Fibroblast of mammary gland (primary cell): ENCODE results near the gene CMBL.
A peak's percentile ranks its signal among the peaks of the same experiment; 100 is the strongest.

Source experiments
- DNase-seq: peaks from one replicate; pipeline ENCODE4 v3.0.0-alpha.2; 2010; ENCODE audit warnings: low read depth
- H3K4me3 ChIP-seq: 2 replicates; pipeline ENCODE4 v1.5.1; 2011; ENCODE audit warnings: low read depth, mild to moderate bottlenecking, low read length, moderate library complexity; ENCODE audit not compliant: control insufficient read depth
- TF ChIP-seq, protein P1 (sequence below): conservative IDR thresholded peaks from 2 replicates; pipeline ENCODE4 v1.5.1; 2011; ENCODE audit warnings: low read depth, low read length, inconsistent platforms; ENCODE audit not compliant: control insufficient read depth, insufficient read depth

Gene CMBL

GRCh38 chr5:10301266-10301665, 6.4 kb downstream of the CMBL start:
- TF ChIP-seq, protein P1, sequence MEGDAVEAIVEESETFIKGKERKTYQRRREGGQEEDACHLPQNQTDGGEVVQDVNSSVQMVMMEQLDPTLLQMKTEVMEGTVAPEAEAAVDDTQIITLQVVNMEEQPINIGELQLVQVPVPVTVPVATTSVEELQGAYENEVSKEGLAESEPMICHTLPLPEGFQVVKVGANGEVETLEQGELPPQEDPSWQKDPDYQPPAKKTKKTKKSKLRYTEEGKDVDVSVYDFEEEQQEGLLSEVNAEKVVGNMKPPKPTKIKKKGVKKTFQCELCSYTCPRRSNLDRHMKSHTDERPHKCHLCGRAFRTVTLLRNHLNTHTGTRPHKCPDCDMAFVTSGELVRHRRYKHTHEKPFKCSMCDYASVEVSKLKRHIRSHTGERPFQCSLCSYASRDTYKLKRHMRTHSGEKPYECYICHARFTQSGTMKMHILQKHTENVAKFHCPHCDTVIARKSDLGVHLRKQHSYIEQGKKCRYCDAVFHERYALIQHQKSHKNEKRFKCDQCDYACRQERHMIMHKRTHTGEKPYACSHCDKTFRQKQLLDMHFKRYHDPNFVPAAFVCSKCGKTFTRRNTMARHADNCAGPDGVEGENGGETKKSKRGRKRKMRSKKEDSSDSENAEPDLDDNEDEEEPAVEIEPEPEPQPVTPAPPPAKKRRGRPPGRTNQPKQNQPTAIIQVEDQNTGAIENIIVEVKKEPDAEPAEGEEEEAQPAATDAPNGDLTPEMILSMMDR: no peak
- no peak overlapping the region for H3K4me3 ChIP-seq
- no peak for DNase-seq

- TF ChIP-seq, protein P1: no peak
- H3K4me3 ChIP-seq: no peak overlapping the region
- no peak for DNase-seq
Measured at GRCh38 chr5:10300246-10300645, 7.5 kb downstream of the CMBL start.

DNA sequence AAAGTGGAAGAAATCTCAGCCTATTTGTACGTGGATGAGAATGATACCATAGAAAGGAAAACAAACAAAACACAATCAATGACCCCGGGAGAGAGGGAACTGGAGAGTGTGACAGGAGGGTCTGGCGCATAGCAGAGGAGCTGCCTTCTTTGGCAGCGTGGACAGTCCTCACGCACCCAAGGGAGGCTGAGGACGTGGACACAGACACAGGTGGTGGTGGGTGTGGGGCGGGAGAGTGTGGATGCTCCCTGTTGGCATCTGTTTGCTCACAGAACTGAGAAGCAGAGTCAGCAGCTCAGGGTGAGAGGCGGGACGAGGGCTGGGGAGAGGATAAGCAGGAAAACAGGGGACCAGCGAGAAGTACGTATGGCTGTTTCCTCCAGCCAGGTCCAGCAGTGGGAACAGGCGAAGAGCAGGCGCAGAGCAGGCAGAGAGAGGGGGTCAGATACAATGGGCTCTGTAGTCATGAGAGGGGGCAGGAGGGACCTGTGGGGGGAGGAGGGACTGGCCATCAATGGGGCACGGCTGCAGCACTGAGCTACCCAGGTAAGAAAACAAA, 10.0 kb downstream of the CMBL start:
- DNase-seq: no peak
- H3K4me3 ChIP-seq: no peak overlapping the region
- TF ChIP-seq, protein P1: no peak

DNA sequence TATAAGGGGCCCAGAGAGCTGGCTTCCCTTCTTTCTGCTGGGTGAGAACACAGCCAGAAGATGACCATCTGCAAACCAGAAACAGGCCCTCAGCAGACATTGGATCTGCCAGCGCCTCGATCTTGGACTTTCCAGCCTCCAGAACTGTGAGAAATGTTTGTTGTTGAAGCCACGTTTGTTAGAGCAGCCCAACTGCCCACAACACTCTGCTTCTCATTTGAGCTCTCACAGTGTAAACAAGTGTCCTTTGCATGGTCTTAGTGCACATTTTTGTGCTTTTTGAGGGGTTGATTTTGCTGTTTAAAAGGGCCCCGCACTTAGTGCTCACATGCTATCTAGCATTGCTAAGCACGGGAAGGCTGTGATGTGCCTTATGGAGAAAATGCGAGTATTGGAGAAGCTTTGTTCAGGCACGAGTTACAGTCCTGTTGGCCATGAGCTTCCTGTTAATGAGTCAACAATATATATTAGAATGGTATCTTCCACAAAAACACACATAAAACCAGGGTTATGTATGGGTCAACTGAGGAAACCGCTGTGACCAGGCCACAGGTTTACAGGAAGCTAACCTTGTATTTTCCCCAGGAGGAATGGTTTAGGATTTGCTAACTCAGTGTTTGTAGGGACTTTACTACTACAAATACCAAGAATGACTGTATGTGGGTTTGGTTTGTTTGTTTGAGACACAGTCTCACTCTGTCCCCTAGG, 11.9 kb downstream of the CMBL start:
- DNase-seq: no peak
- no peak overlapping the region for H3K4me3 ChIP-seq
- TF ChIP-seq, protein P1: no peak

DNA sequence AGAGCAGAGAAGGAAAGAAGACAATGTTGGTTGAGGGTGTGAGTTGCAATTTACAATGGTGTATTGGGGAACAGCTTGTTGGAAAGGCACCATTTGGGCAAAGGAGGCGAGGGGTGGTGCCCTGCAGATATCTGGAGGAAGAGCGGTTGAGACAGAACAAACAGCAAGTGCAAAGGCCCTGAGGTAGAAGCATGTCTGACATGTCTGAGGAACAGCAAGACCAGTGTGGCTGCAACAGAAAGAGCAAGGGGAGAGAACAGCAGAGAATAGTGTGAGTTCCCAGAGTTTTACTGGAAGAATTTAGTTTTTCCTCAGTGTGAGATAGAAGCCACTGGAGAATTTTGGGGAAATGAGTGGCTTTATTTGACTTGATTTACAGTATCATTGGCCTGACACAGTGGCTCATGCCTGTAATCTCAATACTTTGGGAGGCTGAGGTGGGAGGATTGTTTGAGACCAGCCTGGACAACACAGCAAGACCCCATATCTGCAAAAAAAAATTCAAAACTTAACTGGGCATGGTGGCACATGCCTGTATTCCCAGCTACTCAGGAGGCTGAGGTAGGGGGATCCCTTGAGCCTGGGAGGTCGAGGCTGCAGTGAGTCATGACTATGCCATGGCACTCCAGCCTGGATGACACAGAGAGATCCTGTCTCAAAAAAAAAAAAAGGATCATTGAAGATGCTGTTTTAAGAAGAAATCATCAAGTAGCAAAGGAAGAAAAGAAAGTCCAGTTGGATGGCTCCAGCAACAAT, 13.6 kb downstream of the CMBL start:
- peak; percentile 27 for DNase-seq
- H3K4me3 ChIP-seq: no peak overlapping the region
- TF ChIP-seq, protein P1: no peak

DNA sequence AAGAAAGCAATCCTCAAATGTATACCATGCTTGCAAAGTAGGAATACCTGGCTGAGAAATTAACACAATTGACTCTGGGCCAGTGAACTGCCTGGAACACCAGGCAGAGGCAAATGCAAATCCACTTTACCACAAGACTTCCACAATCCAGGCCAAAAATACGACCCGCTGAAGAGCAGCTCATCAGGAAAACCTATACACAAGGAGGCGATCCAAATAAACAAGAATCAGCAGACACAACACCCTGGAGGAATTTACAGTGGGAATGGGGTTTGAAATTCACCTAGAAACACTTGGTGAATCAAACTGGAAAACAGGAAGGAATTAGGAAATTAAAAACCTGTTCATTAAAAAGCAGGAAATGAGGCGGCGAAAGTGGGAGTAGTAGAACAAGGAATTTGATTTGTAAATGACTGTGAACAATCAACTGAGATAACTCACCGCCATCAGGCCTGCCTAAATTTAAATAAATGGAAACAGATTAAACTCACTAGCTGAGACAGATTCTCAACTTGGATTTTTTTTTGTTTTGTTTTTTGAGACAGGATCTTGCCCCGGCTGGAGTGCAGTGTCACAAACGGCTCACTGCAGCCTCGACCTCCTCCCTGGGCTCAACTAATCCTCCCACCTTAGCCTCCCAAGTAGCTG, 15.9 kb downstream of the CMBL start:
- TF ChIP-seq, protein P1: no peak
- H3K4me3 ChIP-seq: no peak overlapping the region
- no peak for DNase-seq
